Small intestine (tissue), 4 donors: ENCODE data around the gene MAP3K15. TPM values are rescaled to one million over a fixed set of nuclear protein-coding genes. Genes with fewer than 3 reads are reported as not detected.

Source experiments
- polyA plus RNA-seq, 4 donors: library from polyadenylated mRNA; stranded (reverse) in 3 of 4; unstranded in 1 of 4; fragments of 200-250 nt in 3 of 4; fragments of 120-200 nt in 1 of 4; gene quantifications; one replicate each; pipeline versions ENCODE4 v1.2.1 to v1.2.3, GENCODE V29; 2013
- donor health status: healthy with polysubstance abuse.
- donor health status: Bipolar disorder and iron deficiency.
- donor health status: healthy.

Gene MAP3K15
- polyA plus RNA-seq, 4 donors, result 0.18 to 0.19 TPM; not detected in 2

Other genes starting within 250 kb of the MAP3K15 start
- 100 to 1,000 TPM; 153 to 253 (median 201) TPM for gene PDHA1, start 171.6 kb downstream of the MAP3K15 start, polyA plus RNA-seq